H9 (cell line): ENCODE data around the gene CREG2. TPM values are rescaled to one million over a fixed set of nuclear protein-coding genes. Genes with fewer than 3 reads are reported as not detected.

Experiments used
- DNase-seq: peaks from one replicate; pipeline ENCODE4 v3.0.0-alpha.2; 2017
- H2AFZ ChIP-seq: one replicate; pipeline ENCODE4 v1.6.1; 2013; ENCODE audit warnings: mild to moderate bottlenecking, low read length, control low read depth, moderate library complexity
- H2AK5ac ChIP-seq: 2 replicates; pipeline ENCODE4 v1.6.1; 2013; ENCODE audit warnings: low read length, control low read depth, mixed read lengths; ENCODE audit not compliant: insufficient read length
- H2BK120ac ChIP-seq: one replicate; pipeline ENCODE4 v1.6.1; 2013; ENCODE audit warnings: low read depth, mild to moderate bottlenecking, low read length, control low read depth, inconsistent platforms; ENCODE audit not compliant: poor library complexity, severe bottlenecking
- H2BK12ac ChIP-seq: 2 replicates; pipeline ENCODE4 v1.6.1; 2013; ENCODE audit warnings: low read length, control low read depth, mixed read lengths, low read depth; ENCODE audit not compliant: insufficient read length
- H2BK15ac ChIP-seq: 2 replicates; pipeline ENCODE4 v1.6.1; 2013; ENCODE audit warnings: low read depth, low read length, control low read depth
- H2BK20ac ChIP-seq: one replicate; pipeline ENCODE4 v1.6.1; 2013; ENCODE audit warnings: low read depth, mild to moderate bottlenecking, low read length, control low read depth, inconsistent platforms; ENCODE audit not compliant: poor library complexity, severe bottlenecking
- H2BK5ac ChIP-seq: 2 replicates; pipeline ENCODE4 v1.6.1; 2013; ENCODE audit warnings: low read length, control low read depth, mixed read lengths; ENCODE audit not compliant: insufficient read length
- H3K14ac ChIP-seq: 2 replicates; pipeline ENCODE4 v1.6.1; 2013; ENCODE audit warnings: low read length, control low read depth; ENCODE audit not compliant: insufficient read depth
- H3K18ac ChIP-seq: 2 replicates; pipeline ENCODE4 v1.6.1; 2013; ENCODE audit warnings: low read depth, mild to moderate bottlenecking, mixed read lengths, low read length, control low read depth; ENCODE audit not compliant: insufficient read length
- H3K23ac ChIP-seq: 2 replicates; pipeline ENCODE4 v1.6.1; 2013; ENCODE audit warnings: low read length, control low read depth, mixed read lengths, low read depth; ENCODE audit not compliant: insufficient read length
- H3K23me2 ChIP-seq: 2 replicates; pipeline ENCODE4 v1.6.1; 2013; ENCODE audit warnings: low read depth, mild to moderate bottlenecking, mixed read lengths, low read length, control low read depth; ENCODE audit not compliant: insufficient read length, poor library complexity, severe bottlenecking
- H3K27ac ChIP-seq: 2 replicates; pipeline ENCODE4 v1.5.1; 2013; ENCODE audit warnings: low read length, control low read depth, mixed read lengths, low read depth; ENCODE audit not compliant: insufficient read length
- H3K27me3 ChIP-seq: 2 replicates; pipeline ENCODE4 v1.6.1; 2013; ENCODE audit warnings: low read length, control low read depth, inconsistent platforms; ENCODE audit not compliant: insufficient read depth
- H3K4ac ChIP-seq: 2 replicates; pipeline ENCODE4 v1.6.1; 2013; ENCODE audit warnings: low read depth, mild to moderate bottlenecking, control low read depth, inconsistent platforms, low read length, moderate library complexity
- H3K4me1 ChIP-seq: 2 replicates; pipeline ENCODE4 v1.6.1; 2013; ENCODE audit warnings: low read length, control low read depth, inconsistent platforms; ENCODE audit not compliant: insufficient read depth
- H3K4me2 ChIP-seq: 2 replicates; pipeline ENCODE4 v1.6.1; 2013; ENCODE audit warnings: low read length, control low read depth, mixed read lengths; ENCODE audit not compliant: insufficient read length, insufficient read depth
- H3K56ac ChIP-seq: 2 replicates; pipeline ENCODE4 v1.6.1; 2013; ENCODE audit warnings: low read depth, mild to moderate bottlenecking, mixed read lengths, low read length, control low read depth; ENCODE audit not compliant: insufficient read length
- H3K79me1 ChIP-seq: 2 replicates; pipeline ENCODE4 v1.6.1; 2013; ENCODE audit warnings: low read depth, mild to moderate bottlenecking, moderate library complexity, low read length, control low read depth, inconsistent platforms; ENCODE audit not compliant: insufficient read depth, poor library complexity, severe bottlenecking
- H3K79me2 ChIP-seq: 2 replicates; pipeline ENCODE4 v1.6.1; 2013; ENCODE audit warnings: low read length, control low read depth, inconsistent platforms; ENCODE audit not compliant: insufficient read depth
- H3K9ac ChIP-seq: 2 replicates; pipeline ENCODE4 v1.6.1; 2013; ENCODE audit warnings: low read length, control low read depth, mixed read lengths; ENCODE audit not compliant: insufficient read length; ENCODE audit errors: extremely low read depth
- H3K9me3 ChIP-seq: one replicate; pipeline ENCODE4 v1.6.1; 2013; ENCODE audit warnings: low read depth, low read length, inconsistent platforms; ENCODE audit not compliant: control insufficient read depth
- H3T11ph ChIP-seq: one replicate; pipeline ENCODE4 v1.6.1; 2013; ENCODE audit warnings: mild to moderate bottlenecking, low read length, control low read depth, inconsistent platforms
- H4K20me1 ChIP-seq: one replicate; pipeline ENCODE4 v1.6.1; 2013; ENCODE audit not compliant: control insufficient read depth, insufficient read length, insufficient read depth
- H4K5ac ChIP-seq: 2 replicates; pipeline ENCODE4 v1.6.1; 2013; ENCODE audit warnings: low read depth, mild to moderate bottlenecking, mixed read lengths, low read length, control low read depth; ENCODE audit not compliant: insufficient read length
- H4K8ac ChIP-seq: replicated peaks from 2 replicates; pipeline ENCODE4 v1.6.1; 2013; ENCODE audit warnings: low read length, control low read depth, mixed read lengths, low read depth; ENCODE audit not compliant: insufficient read length
- H4K91ac ChIP-seq: 2 replicates; pipeline ENCODE4 v1.6.1; 2013; ENCODE audit warnings: low read depth, mild to moderate bottlenecking, moderate library complexity, mixed read lengths, low read length, control low read depth; ENCODE audit not compliant: insufficient read length
- H3K27ac Mint-ChIP-seq, 3 experiments: 2 replicates in 2 of 3; 3 replicates in 1 of 3; pipeline ENCODE4 v1.8.0; 2020 to 2021; ENCODE audit warnings: mixed read lengths in 3 of 3, mild to moderate bottlenecking in 1 of 3, moderate library complexity in 1 of 3
- H3K27me3 Mint-ChIP-seq: 2 replicates; pipeline ENCODE4 v1.8.0; 2021; ENCODE audit warnings: low read depth, mild to moderate bottlenecking, moderate library complexity, mixed read lengths
- H3K36me3 Mint-ChIP-seq, 3 experiments: 2 replicates in 2 of 3; 3 replicates in 1 of 3; pipeline ENCODE4 v1.8.0; 2020 to 2021; ENCODE audit warnings: low read depth in 3 of 3, mixed read lengths in 3 of 3; ENCODE audit not compliant: insufficient read depth in 1 of 3
- H3K4me1 Mint-ChIP-seq, 2 experiments: 2 replicates each; pipeline ENCODE4 v1.8.0; 2020; ENCODE audit warnings: mixed read lengths in 2 of 2
- H3K4me3 Mint-ChIP-seq, 2 experiments: 2 replicates in 1 of 2; 3 replicates in 1 of 2; pipeline ENCODE4 v1.8.0; 2020 to 2021; ENCODE audit warnings: mild to moderate bottlenecking in 2 of 2, mixed read lengths in 2 of 2, moderate library complexity in 1 of 2
- H3K9me3 Mint-ChIP-seq, 2 experiments: 2 replicates in 1 of 2; 3 replicates in 1 of 2; pipeline ENCODE4 v1.8.0; 2020; ENCODE audit warnings: mild to moderate bottlenecking in 2 of 2, mixed read lengths in 2 of 2, moderate library complexity in 1 of 2
- CTCF ChIP-seq: fragments of 200-600 bp; sonication (generic); conservative IDR thresholded peaks from 3 replicates; pipeline ENCODE4 v1.8.0; 2021; ENCODE audit warnings: antibody characterized with exemption, mild to moderate bottlenecking
- WGBS: extraction: QIAGEN DNeasy Blood & Tissue Kit; methylation state at CpG from one replicate; pipeline ENCODE4 v1.1.7; 2013; ENCODE audit warnings: missing lambda C conversion rate, low lambda C conversion rate, mixed read lengths; ENCODE audit not compliant: insufficient read length; ENCODE audit errors: extremely low coverage; 5-methylcytosine and 5-hydroxymethylcytosine counted together
- total RNA-seq: library from RNA; stranded (reverse); gene quantifications from 2 replicates; pipeline ENCODE4 v1.2.1, GENCODE V29; 2021

The CREG2 gene
- total RNA-seq, 1 experiment from 2014 or later = 0.77 TPM

- Histone ChIP-seq H4K91ac (no peak overlapping the region), H3K56ac (no peak overlapping the region), H4K20me1 (no peaks in the 10 kb centered on the region), H3K4ac (no peak overlapping the region), H3K79me1 (peaks cover 6% of the 10 kb centered on the region), H3K79me2 (peaks cover 8% of the 10 kb centered on the region; the same call in 1 of the 2 replicates), H3K14ac (no peak overlapping the region), H4K8ac (no peak overlapping the region), H3K4me1 (no peaks in the 10 kb centered on the region), H2BK12ac (no peak overlapping the region), H3K4me2 (no peak overlapping the region), H3K18ac (no peak overlapping the region), H2AFZ (no peak overlapping the region), H2BK5ac (no peak overlapping the region), H3K27me3 (no peaks in the 10 kb centered on the region; the same call in 1 of the 2 replicates), H2AK5ac (no peak overlapping the region), H4K5ac (no peak overlapping the region), H3K27ac (no peak overlapping the region), H2BK20ac (no peak overlapping the region), H3K9ac (no peak overlapping the region), H2BK15ac (no peak overlapping the region), H3T11ph (no peak overlapping the region), H3K23me2 (no peaks in the 10 kb centered on the region), H2BK120ac (no peak overlapping the region), H3K9me3 (no peaks in the 10 kb centered on the region), H3K23ac (no peak overlapping the region)
- no peaks in the 10 kb centered on the region for H3K27me3 Mint-ChIP-seq
- no peak overlapping the region for H3K4me3 Mint-ChIP-seq
- peaks cover 2 to 21% (median 19%) of the 10 kb centered on the region in 3 experiments; a peak in 6 of 7 replicates for H3K36me3 Mint-ChIP-seq
- WGBS = no CpG with 5 or more reads among the region's 5 CpGs
- no peaks in the 10 kb centered on the region for H3K9me3 Mint-ChIP-seq
- DNase-seq = no peak
- peaks cover 4 to 9% of the 10 kb centered on the region in 2 experiments for H3K4me1 Mint-ChIP-seq
- TF ChIP-seq CTCF = no peak
- no peak overlapping the region for H3K27ac Mint-ChIP-seq
These were observed 90.9 kb downstream of the CREG2 start for GRCh38 chr2:101296371-101296770.
